Measurements from ENCODE around the gene PTTG1IP2. TPM values are rescaled to one million over a fixed set of nuclear protein-coding genes. Genes with fewer than 3 reads are reported as not detected.

The PTTG1IP2 gene
- total and polyA plus RNA-seq, 2 experiments from 2014 or later: not detected

DNA sequence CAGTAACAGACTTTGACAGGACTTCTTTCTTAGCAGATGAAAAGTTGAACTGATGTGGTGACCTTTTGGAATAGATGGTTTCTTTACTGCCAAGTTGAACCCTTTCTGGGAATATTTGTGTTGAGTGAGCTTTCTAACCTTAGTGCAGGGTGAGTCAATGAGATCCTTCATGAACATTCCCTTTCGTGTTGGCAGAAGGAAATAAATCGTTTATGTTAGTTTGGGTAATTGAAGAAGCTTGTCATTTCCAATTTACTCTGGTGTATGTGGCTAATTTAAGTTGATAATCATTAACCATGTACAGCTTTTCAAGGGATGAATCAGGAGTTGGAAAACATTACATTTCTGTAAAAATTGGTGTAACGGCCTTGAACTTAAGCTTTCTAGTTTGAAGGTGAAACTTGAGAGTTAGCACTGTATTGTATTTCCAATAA, 43.4 kb downstream of the PTTG1IP2 start:
- Histone ChIP-seq H3K4me3 (no peak overlapping the region), H3K79me2 (replicated peaks; ENCODE audit: insufficient read depth) (no peaks in the 10 kb centered on the region), H3K36me3 (ENCODE audit: insufficient read depth) (no peaks in the 10 kb centered on the region), H3K9me2 (ENCODE audit: insufficient read depth) (no peaks in the 10 kb centered on the region; the same call in 1 of the 2 replicates), H3K27ac (ENCODE audit: low read depth) (no peak overlapping the region), H4K20me1 (replicated peaks; ENCODE audit: insufficient read depth) (no peaks in the 10 kb centered on the region), H3K27me3 (ENCODE audit: insufficient read depth) (no peaks in the 10 kb centered on the region), H3K4me2 (no peak overlapping the region), H3F3A (replicated peaks; ENCODE audit: low read depth) (no peaks in the 10 kb centered on the region), H3K4me1 (ENCODE audit: insufficient read depth) (peaks cover 9% of the 10 kb centered on the region), H2AFZ (no peak overlapping the region)
- no peak for DNase-seq (ENCODE audit: low spot score)
- H3K27me3 Mint-ChIP-seq (ENCODE audit: insufficient read depth, low read depth, poor library complexity): peaks cover 3% of the 10 kb centered on the region
- no peak overlapping the region for H3K27ac Mint-ChIP-seq
- no peak for ATAC-seq
- TF ChIP-seq, protein P1, sequence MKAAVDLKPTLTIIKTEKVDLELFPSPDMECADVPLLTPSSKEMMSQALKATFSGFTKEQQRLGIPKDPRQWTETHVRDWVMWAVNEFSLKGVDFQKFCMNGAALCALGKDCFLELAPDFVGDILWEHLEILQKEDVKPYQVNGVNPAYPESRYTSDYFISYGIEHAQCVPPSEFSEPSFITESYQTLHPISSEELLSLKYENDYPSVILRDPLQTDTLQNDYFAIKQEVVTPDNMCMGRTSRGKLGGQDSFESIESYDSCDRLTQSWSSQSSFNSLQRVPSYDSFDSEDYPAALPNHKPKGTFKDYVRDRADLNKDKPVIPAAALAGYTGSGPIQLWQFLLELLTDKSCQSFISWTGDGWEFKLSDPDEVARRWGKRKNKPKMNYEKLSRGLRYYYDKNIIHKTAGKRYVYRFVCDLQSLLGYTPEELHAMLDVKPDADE (IDR thresholded peaks at IDR 0.05): no peak
- no peak for TF ChIP-seq ZNF114 (CRISPR knock-in tag; IDR thresholded peaks at IDR 0.05)
- TF ChIP-seq POLR2AphosphoS5 (IDR thresholded peaks at IDR 0.05; ENCODE audit: low read depth): no peak
- TF ChIP-seq JUNB (IDR thresholded peaks at IDR 0.05; ENCODE audit: unreplicated experiment): no peak
- no peak for TF ChIP-seq CREB1 (CRISPR knock-in tag; IDR thresholded peaks at IDR 0.05; ENCODE audit: low read depth)
- TF ChIP-seq, protein P2, sequence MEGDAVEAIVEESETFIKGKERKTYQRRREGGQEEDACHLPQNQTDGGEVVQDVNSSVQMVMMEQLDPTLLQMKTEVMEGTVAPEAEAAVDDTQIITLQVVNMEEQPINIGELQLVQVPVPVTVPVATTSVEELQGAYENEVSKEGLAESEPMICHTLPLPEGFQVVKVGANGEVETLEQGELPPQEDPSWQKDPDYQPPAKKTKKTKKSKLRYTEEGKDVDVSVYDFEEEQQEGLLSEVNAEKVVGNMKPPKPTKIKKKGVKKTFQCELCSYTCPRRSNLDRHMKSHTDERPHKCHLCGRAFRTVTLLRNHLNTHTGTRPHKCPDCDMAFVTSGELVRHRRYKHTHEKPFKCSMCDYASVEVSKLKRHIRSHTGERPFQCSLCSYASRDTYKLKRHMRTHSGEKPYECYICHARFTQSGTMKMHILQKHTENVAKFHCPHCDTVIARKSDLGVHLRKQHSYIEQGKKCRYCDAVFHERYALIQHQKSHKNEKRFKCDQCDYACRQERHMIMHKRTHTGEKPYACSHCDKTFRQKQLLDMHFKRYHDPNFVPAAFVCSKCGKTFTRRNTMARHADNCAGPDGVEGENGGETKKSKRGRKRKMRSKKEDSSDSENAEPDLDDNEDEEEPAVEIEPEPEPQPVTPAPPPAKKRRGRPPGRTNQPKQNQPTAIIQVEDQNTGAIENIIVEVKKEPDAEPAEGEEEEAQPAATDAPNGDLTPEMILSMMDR (conservative IDR thresholded peaks at IDR 0.05; ENCODE audit: low read depth in 2 of 2): no peak
- no peak for TF ChIP-seq NANOG (IDR thresholded peaks at IDR 0.05; ENCODE audit: borderline replicate concordance)
- TF ChIP-seq ZNF331 (CRISPR knock-in tag; IDR thresholded peaks at IDR 0.05; ENCODE audit: low read depth): no peak
- TF ChIP-seq, protein P3, sequence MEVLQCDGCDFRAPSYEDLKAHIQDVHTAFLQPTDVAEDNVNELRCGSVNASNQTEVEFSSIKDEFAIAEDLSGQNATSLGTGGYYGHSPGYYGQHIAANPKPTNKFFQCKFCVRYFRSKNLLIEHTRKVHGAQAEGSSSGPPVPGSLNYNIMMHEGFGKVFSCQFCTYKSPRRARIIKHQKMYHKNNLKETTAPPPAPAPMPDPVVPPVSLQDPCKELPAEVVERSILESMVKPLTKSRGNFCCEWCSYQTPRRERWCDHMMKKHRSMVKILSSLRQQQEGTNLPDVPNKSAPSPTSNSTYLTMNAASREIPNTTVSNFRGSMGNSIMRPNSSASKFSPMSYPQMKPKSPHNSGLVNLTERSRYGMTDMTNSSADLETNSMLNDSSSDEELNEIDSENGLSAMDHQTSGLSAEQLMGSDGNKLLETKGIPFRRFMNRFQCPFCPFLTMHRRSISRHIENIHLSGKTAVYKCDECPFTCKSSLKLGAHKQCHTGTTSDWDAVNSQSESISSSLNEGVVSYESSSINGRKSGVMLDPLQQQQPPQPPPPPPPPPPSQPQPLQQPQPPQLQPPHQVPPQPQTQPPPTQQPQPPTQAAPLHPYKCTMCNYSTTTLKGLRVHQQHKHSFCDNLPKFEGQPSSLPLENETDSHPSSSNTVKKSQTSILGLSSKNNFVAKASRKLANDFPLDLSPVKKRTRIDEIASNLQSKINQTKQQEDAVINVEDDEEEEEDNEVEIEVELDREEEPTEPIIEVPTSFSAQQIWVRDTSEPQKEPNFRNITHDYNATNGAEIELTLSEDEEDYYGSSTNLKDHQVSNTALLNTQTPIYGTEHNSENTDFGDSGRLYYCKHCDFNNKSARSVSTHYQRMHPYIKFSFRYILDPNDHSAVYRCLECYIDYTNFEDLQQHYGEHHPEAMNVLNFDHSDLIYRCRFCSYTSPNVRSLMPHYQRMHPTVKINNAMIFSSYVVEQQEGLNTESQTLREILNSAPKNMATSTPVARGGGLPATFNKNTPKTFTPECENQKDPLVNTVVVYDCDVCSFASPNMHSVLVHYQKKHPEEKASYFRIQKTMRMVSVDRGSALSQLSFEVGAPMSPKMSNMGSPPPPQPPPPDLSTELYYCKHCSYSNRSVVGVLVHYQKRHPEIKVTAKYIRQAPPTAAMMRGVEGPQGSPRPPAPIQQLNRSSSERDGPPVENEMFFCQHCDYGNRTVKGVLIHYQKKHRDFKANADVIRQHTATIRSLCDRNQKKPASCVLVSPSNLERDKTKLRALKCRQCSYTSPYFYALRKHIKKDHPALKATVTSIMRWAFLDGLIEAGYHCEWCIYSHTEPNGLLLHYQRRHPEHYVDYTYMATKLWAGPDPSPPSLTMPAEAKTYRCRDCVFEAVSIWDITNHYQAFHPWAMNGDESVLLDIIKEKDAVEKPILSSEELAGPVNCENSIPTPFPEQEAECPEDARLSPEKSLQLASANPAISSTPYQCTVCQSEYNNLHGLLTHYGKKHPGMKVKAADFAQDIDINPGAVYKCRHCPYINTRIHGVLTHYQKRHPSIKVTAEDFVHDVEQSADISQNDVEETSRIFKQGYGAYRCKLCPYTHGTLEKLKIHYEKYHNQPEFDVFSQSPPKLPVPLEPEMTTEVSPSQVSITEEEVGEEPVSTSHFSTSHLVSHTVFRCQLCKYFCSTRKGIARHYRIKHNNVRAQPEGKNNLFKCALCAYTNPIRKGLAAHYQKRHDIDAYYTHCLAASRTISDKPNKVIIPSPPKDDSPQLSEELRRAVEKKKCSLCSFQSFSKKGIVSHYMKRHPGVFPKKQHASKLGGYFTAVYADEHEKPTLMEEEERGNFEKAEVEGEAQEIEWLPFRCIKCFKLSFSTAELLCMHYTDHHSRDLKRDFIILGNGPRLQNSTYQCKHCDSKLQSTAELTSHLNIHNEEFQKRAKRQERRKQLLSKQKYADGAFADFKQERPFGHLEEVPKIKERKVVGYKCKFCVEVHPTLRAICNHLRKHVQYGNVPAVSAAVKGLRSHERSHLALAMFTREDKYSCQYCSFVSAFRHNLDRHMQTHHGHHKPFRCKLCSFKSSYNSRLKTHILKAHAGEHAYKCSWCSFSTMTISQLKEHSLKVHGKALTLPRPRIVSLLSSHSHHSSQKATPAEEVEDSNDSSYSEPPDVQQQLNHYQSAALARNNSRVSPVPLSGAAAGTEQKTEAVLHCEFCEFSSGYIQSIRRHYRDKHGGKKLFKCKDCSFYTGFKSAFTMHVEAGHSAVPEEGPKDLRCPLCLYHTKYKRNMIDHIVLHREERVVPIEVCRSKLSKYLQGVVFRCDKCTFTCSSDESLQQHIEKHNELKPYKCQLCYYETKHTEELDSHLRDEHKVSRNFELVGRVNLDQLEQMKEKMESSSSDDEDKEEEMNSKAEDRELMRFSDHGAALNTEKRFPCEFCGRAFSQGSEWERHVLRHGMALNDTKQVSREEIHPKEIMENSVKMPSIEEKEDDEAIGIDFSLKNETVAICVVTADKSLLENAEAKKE (CRISPR knock-in tag; IDR thresholded peaks at IDR 0.05): no peak
- no peak for TF ChIP-seq EZH2phosphoT487 (IDR thresholded peaks at IDR 0.05; ENCODE audit: unreplicated experiment)
- TF ChIP-seq STAT1 (IDR thresholded peaks at IDR 0.05; ENCODE audit: unreplicated experiment): no peak
- no peak for TF ChIP-seq EZH2 (IDR thresholded peaks at IDR 0.05; ENCODE audit: low read depth, unreplicated experiment)
- no peaks in the 10 kb centered on the region; the same call in 2 of the 3 replicates for H3K9me3 Mint-ChIP-seq
- peaks cover 7% of the 10 kb centered on the region for H3K4me1 Mint-ChIP-seq
- H3K36me3 Mint-ChIP-seq (ENCODE audit: low read depth): no peaks in the 10 kb centered on the region
- no peak overlapping the region for H3K4me3 Mint-ChIP-seq

Measured in GM23338 (cell line).